GM18909 (cell line): ENCODE measurements around the gene PLEKHH3.
A peak's percentile ranks its signal among the peaks of the same experiment; 100 is the strongest.

Experiments
- ATAC-seq: cut with Tn5 transposase; IDR thresholded peaks from one replicate; pipeline ENCODE4 v1.9.1; 2021; ENCODE audit warnings: mild to moderate bottlenecking; ENCODE audit not compliant: unreplicated experiment, poor library complexity

Gene PLEKHH3, protein sequence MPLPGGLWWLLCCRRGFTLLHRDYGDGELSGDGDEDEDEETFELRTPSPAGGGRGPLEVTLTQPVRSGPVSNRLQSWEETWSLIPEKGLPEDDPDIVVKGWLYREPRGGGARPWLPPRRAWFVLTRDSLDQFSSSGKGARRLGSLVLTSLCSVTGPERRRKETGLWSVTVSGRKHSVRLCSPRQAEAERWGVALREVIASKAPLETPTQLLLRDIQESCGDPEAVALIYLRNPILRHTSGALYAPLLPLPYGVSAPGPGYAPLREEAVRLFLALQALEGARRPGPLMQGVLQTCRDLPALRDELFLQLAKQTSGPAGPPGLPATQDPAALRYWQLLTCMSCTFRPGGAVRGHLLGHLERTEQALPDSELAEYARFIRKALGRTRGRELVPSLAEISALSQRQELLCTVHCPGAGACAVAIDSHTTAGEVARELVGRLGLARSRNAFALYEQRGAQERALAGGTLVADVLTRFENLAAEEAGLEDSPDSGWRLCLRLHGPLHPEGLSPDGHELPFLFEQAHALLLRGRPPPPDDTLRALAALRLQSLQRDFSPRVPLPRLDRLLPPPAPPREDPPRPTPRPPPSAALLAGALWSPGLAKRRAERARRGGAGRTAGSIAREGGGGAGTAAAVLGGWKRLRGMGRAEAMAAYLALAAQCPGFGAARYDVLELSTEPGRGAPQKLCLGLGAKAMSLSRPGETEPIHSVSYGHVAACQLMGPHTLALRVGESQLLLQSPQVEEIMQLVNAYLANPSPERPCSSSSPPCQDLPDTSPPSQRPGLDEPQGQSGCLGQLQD

GRCh38 chr17:42676424-42677011, at the start of gene PLEKHH3:
Gene PLEKHH3 (minus strand): TSS chr17:42676994. CDS start chr17:42676563, 431 bp downstream.
- no peak for ATAC-seq

DNA sequence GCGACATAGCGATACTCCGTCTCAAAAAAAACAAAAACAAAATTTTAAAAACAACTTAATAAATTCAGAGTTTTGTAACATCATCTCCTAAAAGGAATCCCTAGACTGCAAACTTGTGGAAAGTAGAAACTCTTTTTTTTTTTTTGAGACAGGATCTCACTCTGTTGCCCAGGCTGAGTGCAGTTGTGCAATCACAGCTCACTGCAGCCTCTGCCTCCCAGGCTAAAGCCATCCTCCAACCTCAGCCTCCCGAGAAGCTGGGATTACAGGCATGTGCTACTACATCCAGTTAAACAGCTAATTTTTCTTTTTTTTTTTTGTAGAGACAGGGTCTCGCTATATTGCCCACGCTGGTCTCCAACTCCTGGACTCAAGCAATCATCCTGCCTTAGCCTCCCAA, 48.3 kb upstream of the PLEKHH3 start:
- no peak for ATAC-seq

DNA sequence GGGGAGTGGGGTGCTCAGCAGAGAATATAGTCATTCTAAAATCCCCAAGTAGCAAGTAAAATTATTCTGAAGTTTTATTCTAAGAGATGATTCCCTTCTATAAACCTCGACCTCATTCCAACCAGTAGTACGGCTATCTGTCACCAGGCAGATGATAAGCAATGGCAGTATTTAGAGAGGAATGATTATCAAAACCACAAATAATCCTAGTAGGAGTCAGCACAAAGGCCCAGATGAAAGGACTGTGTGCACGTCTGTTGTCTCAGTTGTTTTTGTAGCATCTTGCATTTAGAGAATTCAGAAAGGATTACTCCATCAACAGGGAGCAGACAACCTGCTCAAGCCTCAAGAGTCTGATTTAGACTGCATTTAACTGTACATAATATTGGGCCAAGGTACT, 46.8 kb upstream of the PLEKHH3 start:
- ATAC-seq = no peak

DNA sequence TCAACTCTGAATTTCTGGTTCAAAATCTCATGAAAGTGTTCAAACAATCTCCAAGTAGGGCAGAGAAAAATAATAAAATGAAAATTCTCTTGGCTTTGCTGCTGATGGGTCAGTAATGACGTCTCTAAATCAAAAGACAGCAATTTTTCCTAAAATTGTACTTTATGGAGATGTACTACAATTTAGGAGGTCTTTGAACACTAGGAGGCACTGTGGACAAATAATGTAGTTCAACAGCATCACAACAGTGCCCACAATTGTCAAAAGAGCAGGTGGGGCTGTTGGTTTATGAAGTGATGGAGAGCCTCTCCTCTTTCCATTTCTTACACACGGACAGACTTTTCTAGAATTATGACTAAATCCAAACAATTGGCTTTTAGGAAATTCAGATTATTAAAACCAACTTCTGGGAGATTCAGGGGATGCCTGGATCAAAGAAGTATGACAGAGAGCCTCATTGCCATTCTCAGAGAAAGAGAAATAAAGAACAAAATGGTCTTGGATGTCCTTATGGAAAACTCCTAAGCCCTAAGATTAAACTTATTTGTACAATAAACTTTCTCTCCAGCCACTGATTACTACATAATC, 44.3 kb upstream of the PLEKHH3 start:
- no peak for ATAC-seq

DNA sequence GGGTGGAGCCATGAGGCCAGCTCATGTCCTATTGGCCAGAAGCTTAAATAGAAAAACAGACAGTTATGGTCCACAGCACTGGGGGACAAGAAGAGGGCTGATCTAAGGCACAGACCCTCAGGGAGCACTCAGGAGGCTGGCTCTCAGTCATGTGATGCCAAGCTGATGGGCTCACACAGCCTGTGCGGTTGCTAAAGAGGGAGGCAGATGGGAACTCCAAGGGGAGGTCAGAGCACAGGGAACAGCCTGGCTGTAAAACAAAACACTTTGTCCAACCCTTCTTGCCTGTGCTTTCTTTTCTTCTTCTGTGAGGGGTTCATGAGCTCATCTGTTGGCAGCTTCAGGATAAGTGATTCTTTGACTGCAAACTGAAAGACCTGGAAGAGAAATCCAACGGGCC, 32.8 kb upstream of the PLEKHH3 start:
- ATAC-seq = no peak

GRCh38 chr17:42708588-42708987, 31.8 kb upstream of the PLEKHH3 start:
- no peak for ATAC-seq

DNA sequence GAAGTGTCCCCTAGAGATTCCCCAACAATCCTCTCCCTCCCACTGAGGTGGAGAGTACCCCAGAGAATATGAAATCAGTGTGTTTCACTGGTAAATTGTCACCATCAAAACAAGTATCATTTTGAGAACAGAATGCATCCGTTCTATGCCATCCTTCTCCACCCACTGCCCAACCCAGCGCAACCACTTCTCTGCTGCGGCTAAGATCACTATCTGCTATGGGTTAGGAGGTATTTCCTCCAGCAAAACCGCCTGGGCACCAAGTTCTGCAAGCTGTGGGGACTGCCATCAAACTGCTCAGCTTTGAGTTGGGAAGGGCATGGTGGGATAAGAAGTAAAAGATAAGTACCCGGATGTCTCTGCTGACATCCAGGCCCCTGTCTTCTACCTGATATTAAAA, 29.9 kb upstream of the PLEKHH3 start:
- no peak for ATAC-seq

DNA sequence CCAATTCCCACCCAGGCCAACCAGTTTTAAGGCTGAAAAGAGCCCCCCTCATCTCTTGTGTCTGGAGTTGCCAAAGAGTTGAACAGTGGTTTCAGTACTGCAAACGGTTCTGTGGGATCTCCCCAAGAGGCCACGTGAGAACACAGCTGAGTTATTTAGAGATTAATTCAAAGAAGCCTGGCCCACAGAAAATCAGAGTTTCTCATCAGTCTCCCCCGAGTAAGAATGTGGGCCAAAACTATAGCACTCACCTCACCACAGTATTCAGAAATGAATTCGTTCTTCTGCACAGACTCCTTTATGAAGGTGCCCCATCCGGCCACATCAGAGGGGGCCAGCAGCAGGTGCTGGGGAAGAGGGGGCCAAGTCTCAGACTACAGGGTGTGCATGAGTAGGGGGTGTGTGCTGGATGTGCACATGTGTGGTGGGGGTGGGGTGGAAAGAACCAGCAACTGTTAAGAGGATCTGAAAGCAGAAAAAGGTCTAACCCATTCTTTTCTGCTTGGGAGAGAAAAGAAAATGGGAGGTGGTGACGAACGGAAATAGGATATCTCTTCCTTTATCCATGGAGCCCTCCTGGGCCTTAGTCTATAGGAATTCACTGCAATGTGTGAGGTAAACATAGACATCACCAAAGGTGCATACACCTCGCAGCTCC, 28.2 kb upstream of the PLEKHH3 start:
- peak; percentile 74 for ATAC-seq

GRCh38 chr17:42704490-42704836, 27.7 kb upstream of the PLEKHH3 start:
- ATAC-seq = peak; percentile 20

DNA sequence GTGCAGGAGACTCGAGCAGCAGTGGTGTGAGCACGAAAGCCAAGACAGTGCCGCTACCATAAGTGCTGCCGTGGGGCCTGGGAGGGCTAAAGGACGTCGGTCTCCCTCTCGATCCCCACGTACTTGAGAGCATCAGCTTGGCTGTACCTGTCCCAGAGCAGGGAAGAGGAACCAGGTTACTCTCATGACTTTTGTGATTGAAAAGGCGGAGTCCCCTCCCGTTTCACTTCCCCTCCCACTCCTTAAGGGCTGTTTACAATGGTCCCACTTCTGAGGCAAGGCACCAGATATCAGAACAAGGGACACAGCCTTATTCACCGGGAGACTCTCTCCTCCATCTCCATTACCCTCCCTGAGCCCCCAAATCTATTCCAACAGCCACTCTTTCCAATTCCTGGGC, 25.7 kb upstream of the PLEKHH3 start:
- no peak for ATAC-seq

DNA sequence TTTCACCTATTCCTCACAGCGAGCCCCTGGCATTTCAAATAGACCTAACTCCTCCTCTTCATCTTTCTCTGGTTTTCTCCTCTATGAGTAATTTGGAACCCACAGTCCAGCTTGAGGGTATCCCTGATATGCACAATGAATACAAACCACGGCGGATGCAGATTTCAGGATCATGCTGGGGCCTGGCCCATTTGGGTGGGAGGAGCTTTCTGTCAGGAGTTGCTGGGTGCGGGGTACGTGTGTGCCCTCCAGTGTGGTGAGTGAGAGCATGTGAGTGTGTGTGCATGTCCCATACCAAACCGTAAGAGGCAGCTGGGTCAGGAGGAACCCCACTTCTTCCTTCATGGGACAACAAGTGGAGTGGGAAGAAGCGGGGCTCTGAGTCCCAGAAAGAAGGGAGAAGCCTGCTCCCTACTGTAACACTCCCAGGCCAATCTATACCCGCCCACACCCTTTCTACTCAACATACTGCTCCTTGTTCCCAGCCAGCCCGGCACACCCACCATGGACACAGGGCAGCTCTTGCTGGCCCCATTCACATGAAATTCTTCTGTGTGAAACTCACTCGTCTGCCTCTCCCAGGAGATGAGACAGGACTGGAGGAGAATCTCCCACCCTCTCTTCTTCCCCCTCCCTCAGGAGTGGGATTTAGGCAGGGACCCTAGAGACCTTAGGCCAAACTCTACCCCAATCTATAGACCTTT, 23.9 kb upstream of the PLEKHH3 start:
- no peak for ATAC-seq

DNA sequence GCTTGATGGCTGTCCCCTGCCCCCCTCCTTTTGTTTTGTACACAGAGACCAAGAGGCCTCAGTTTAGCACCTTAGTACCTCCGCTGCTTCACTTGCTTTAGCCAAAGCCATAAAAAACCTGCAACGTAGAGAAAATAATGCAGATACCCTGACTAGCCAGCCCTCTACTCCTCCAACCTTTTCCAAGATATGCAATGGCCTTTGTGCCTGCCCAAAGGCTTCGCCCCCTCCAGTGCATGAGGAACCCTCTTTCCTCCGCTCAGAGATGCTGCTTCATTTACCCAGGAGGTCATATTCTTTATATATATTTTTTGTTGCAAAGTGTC, 22.6 kb upstream of the PLEKHH3 start:
- no peak for ATAC-seq

DNA sequence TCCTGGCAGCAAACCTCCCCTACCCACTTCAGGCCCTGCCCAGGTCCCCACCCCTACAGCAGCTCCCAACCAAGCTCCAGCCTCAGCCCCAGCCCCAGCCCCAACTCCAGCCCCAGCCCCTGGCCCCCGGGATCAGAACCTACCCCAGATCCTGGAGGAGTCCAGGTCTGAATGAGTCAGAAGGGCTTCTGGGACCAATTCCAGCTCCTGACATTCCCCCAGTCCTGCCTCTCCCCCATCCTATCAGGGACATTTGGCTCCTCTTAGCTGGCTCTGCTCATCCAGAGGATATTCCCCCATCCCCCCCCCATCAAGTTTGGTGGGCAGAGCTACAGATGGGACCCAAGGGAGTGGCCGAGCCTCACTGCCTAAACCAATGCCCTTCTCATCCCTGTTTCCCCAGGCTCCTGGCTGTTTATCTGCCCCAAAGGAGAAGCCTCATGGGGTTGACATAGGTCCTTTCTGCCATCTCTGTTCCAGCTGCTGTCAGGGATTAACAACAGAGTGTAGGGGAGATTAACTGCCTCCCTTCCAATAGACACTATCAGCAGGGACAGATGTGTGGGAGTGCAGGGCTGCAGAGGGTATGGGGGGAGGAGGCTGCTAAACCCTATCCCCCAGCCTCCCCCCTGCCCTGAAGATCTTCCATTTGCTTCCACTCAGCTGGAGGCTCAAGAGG, 22.1 kb upstream of the PLEKHH3 start:
- no peak for ATAC-seq

DNA sequence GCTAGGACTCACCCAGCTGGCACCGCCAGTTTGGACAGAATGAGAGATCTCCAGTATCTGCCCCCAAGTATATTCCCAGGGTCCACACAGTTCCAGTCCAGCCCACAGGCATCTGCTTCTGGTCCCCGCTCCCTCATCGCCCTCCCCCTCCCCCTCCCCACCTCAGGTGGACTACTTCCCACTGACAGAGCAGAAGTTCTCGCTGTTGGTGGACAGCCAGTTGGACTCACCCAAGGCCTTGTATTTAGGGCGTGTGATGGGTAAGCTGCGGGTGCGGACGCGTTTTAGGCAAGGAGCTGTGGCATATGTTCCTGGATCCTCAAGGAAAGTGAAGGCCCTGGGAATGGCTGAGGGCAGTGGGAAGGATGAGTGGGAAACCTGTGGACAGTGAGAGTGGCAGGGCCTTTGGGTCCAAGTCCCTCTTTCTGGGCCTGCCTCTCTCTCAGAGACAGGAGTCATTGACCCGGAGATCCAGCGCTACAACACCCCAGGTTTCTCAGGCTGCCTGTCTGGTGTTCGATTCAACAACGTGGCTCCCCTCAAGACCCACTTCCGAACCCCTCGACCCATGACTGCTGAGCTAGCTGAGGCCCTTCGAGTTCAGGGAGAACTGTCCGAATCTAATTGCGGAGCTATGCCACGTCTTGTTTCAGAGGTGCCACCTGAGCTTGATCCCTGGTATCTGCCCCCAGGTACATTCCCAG, 20.5 kb upstream of the PLEKHH3 start:
- no peak for ATAC-seq

GRCh38 chr17:42695500-42695899, 18.7 kb upstream of the PLEKHH3 start:
- no peak for ATAC-seq

GRCh38 chr17:42694524-42694923, 17.7 kb upstream of the PLEKHH3 start:
- no peak for ATAC-seq

DNA sequence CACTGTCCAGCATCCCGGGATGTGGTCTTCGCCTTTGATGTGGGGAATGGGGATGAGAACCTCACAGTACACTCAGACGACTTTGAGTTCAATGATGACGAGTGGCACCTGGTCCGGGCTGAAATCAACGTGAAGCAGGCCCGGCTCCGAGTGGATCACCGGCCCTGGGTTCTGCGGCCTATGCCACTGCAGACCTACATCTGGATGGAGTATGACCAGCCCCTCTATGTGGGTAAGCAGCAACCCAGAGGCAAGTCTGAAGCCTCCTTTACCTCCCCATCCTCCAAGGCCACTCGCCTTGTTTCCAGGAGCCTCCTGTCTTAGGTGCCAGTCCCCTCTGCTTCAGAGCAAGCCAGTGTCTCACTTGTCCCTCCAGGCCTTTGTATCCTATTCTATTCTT, 15.7 kb upstream of the PLEKHH3 start:
- no peak for ATAC-seq

GRCh38 chr17:42691021-42691545, 14.3 kb upstream of the PLEKHH3 start:
- ATAC-seq = no peak

DNA sequence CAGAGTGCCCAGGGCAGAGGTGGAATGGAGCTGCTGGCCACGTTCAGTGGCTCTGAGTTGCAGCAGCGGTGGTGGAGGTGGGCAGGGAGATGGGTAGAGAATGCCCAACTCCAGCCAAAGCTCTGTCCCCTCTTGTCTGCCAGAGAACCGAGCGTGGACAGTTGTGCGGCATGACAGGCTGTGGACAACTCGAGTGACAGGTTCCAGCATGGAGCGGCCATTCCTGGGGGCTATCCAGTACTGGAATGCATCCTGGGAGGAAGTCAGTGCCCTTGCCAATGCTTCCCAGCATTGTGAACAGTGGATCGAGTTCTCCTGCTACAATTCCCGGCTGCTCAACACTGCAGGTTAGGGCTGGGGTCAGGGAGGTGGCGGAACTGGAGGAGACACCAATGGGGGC, 13.8 kb upstream of the PLEKHH3 start:
- no peak for ATAC-seq
